NCI-H128 (cell line): ENCODE results near the gene LRIT1.

Source experiments
- DNase-seq: peaks from one replicate; lab custom pipeline; 2025; ENCODE audit not compliant: unreplicated experiment; lab: John Stamatoyannopoulos, UW

The LRIT1 gene

DNA sequence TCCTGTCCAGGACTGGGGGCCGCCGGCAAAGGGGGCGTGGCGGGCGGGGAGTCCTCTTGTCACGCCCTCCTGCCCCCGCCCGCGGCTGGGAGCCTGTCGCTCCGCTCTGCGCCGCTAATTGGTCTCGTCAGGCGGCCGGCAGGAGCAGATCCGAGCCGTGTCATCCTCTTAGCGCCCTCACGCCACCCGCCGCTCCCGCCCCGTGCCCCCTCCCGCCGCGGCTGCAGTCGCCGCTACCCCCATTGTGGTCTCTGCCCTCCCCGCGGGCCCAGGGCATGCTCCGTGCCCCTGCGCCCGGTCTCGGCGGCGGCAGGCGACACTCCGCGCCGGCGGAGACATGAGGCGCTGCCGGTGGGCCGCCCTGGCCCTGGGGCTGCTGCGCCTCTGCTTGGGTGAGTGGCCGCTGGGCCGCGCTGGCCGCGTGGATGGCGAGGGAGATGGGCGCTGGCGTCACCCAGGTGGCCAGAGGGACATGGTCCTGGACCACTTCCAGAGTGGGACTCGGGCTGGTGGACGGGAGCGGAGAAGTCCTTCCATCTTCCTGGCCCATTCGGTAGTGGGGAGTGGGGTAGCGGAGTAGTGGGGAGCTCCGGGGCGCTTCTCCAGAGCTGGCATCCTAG is 46.8 kb downstream of the LRIT1 start, which contains the start of gene CDHR1:
CDHR1 (plus strand) TSS at position 114 of the 620 bp plus-strand sequence; CDS start at position 338, 224 bp downstream.
- no peak for DNase-seq

DNA sequence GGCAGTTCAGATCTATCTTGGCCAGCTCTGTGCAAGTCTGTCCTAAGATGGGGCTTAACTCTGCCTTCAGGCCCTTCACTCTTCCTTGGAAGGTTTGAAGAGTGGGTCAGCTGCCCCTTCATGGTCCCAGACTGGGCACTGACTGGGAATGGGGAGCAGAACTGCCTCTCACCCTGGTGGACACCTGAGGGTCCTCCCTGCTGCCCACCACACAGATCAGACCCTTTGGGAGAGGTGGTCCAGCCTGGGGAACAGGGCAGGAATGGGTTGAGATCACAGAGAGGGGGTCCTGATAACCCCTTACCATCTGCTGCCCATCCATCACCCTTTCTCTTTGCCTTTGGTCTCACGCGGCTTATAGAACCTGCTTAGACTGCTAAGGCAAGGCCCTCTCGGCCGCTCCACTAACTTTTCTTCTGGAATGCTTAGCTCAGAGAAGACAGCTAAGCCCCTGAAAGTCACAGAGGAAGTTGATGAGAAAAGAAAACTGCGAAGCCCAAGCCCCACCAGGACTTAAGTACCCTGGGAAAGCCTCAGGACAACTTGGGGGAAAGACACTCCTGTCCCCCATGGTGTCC is 47.4 kb downstream of the LRIT1 start:
- DNase-seq = no peak

GRCh38 chr10:84193327-84193726 is 48.0 kb downstream of the LRIT1 start:
- no peak for DNase-seq

GRCh38 chr10:84191106-84191505 is 50.2 kb downstream of the LRIT1 start:
- DNase-seq = no peak

DNA sequence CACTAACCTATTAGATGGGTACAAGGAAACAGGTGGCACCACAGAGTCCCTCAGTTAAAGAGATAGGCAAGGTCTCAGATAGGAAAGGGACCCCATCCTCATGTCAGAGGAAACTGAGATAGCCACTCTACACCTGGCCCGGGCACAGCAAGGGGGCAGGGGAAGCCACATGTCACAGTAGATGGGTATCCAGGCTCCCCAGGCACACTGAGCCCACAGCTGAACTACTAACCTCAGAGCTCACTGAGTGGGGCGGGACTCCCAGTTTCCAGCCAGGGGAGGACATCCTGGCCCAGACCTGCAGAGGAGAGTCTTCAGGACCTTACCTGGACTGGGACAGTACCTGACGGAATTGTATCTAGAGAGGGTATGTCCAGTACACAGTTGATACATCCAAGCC is 50.7 kb downstream of the LRIT1 start:
- no peak for DNase-seq

DNA sequence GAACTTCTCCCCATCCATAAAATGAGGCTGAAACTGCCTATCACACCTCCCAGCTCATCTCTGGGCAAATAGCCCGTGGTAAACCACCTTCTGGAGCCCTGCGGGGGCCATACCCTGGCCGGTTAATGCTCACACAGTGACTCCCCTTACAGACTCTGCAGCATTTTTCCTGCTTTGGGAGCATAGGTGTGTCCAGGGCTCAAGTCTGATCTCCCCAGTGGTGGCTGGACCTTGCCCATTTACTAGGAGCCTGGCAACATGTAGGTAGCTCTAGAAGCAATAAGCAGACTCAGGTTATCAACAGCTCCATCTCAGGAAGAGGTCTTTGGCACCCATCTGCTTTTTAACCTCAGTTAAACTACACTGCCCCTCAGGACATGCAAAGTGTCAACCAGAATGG is 52.5 kb downstream of the LRIT1 start:
- no peak for DNase-seq

DNA sequence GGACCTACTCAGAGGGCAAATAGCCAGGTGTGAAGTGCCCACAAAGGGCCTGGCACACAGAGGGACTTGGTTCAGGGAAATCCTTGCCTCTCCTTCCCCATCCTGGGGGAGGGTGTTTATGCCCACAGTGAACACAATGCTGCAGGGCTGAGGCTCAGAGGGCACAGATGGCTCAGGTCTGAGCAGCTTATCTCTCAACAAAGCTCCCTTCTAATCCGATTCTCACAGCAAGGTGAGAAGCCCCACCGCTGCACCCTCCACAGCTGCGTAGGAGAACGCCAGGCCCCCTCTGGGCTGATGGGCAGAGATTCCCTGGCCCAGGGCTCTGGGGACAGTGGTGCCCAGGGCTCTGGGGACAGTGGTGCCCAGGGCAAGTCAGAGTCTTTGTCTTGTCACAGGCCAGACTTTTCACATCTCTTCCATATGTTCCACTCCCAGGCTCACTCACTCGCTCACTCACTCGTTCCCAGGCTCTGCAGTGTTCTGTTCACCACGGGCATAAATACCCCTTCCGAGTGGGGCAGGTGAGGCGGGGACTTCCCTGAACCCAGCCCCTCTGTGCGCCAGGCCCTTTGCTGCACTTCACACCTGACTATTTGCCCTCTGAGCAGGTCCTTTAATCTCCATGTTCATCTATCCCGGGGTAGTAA is 55.7 kb downstream of the LRIT1 start:
- no peak for DNase-seq

DNA sequence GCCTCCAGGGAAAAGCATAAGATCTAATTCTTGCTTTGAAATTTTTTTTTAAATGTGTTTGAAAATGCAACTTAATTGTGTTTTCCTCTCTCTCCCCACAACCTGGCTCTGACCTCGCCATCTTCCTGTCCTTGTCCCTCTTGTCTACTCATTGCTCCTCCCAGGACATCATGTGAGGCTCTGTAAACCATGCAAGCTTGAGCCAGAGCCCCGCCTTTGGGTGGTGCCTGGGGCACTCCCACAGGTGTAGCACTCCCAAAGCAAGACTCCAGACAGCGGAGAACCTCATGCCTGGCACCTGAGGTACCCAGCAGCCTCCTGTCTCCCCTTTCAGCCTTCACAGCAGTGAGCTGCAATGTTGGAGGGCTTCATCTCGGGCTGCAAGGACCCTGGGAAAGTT is 56.8 kb downstream of the LRIT1 start:
- no peak for DNase-seq

- DNase-seq = no peak
These were observed 59.7 kb downstream of the LRIT1 start for GRCh38 chr10:84181631-84182030.
